Body of pancreas (tissue), 4 donors: ENCODE measurements around the gene NTRK2. TPM values are rescaled to one million over a fixed set of nuclear protein-coding genes. Genes with fewer than 3 reads are reported as not detected.

ENCODE experiments used
- ATAC-seq: fragments of 150-250 bp; one replicate; pipeline ENCODE4 v1.9.1; 2016
- DNase-seq, 4 donors: peaks; one replicate each; pipeline ENCODE4 v3.0.0-alpha.2; 2019
- H3K27ac ChIP-seq, 4 donors: fragments of 200-600 bp; sonication (generic); 1 replicate in 3 of 4; 2 replicates in 1 of 4; pipeline versions ENCODE4 v1.5.1 to v1.6.1; 2016 to 2019; ENCODE audit warnings: mild to moderate bottlenecking in 1 of 4, mixed read lengths in 1 of 4, moderate library complexity in 1 of 4
- H3K27me3 ChIP-seq, 2 donors: fragments of 200-600 bp; sonication (generic); one replicate each; pipeline ENCODE4 v1.6.0; 2016; ENCODE audit warnings: mild to moderate bottlenecking in 1 of 2
- H3K36me3 ChIP-seq, 2 donors: fragments of 200-600 bp; sonication (generic); replicated peaks in 1 of 2; 2 replicates each; pipeline ENCODE4 v1.5.1; 2016; ENCODE audit warnings: low read depth in 2 of 2; ENCODE audit not compliant: insufficient read depth in 1 of 2
- H3K4me1 ChIP-seq: fragments of 200-600 bp; sonication (generic); one replicate; pipeline ENCODE4 v1.6.0; 2016
- H3K4me3 ChIP-seq, 2 donors: fragments of 200-600 bp; sonication (generic); 1 replicate in 1 of 2; 2 replicates in 1 of 2; pipeline ENCODE4 v1.5.1; 2016 to 2019
- H3K9me3 ChIP-seq, 3 donors: fragments of 200-600 bp; sonication (generic); 1 replicate in 2 of 3; 2 replicates in 1 of 3; pipeline ENCODE4 v1.5.1; 2016
- CTCF ChIP-seq, 7 experiments: fragments of 450-650 bp in 4 of 7; fragments of 200-600 bp in 3 of 7; sonication (generic) in 3 of 7; IDR thresholded peaks; one replicate each; pipeline ENCODE4 v1.5.1; 2016 to 2019; ENCODE audit warnings: antibody characterized with exemption in 7 of 7
- POLR2A ChIP-seq, 3 donors: fragments of 450-650 bp; IDR thresholded peaks; one replicate each; pipeline ENCODE4 v1.6.1; 2016; ENCODE audit warnings: antibody characterized with exemption in 3 of 3, mild to moderate bottlenecking in 2 of 3
- WGBS, 2 donors: methylation state at CpG; one replicate each; pipeline ENCODE4 v1.1.5; 2017; 5-methylcytosine and 5-hydroxymethylcytosine counted together
- intact Hi-C: fragments of 100-400 bp; cut with DNase I; formaldehyde crosslinking; loops from one replicate; pipeline ENCODE4 v1.15.1; 2023
- total RNA-seq, 2 donors: library from RNA; depleted of rRNA; stranded (reverse); fragments of >200 nt; gene quantifications; one replicate each; pipeline ENCODE4 v1.1.0, GENCODE V29; 2016

NTRK2 gene
- total RNA-seq, 2 donors from 2014 or later, result 20.5 to 37.9 TPM

- 69 to 77% methylated on average over 7 of the region's 7 CpGs for WGBS, 2 donors
- Histone ChIP-seq H3K4me3 (no peak overlapping the region), H3K27me3 (no peaks in the 10 kb centered on the region), H3K4me1 (peaks cover 8% of the 10 kb centered on the region), H3K9me3 (no peaks in the 10 kb centered on the region), H3K36me3 (no peaks in the 10 kb centered on the region), H3K27ac (no peak overlapping the region)
- intact Hi-C loops, result no loop called here
- ATAC-seq (no peak), DNase-seq (no peak)
- TF ChIP-seq POLR2A (IDR thresholded peaks at IDR 0.05), result no peak
- TF ChIP-seq CTCF (IDR thresholded peaks at IDR 0.05), result no peak
Measured at GRCh38 chr9:85040146-85040545, 370.6 kb downstream of the NTRK2 start.

DNA sequence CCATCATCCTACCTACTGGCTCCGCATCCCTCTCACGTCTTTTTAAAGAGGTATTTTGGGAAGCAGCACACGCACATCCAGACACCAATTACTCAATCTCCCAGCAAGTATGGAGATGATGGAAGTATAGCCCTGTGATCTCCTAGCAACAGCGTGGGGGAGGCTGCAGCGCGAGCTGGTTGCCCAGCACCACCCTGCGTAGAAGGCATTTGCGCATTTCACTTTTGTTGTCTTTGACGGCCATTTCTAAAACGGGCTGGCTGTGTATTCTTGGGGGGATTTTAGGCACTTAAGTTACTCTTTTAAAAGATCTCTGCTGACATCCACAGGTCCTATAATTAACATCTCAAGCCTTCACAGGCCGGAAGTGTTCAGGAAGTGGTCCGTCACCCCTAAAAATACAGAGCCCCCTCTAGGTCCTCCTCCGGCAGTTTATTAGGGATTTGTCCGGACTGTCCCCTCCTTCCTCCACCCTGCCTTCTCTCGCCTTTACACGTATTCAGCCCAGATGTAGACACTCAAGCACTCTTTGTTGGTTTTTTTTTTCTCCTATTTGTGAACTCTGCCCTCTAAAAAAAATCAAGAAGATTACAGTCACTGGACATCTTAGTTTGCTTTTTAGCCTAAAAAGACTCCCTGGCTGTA is 371.4 kb downstream of the NTRK2 start:
- Histone ChIP-seq H3K27me3 (no peaks in the 10 kb centered on the region), H3K4me1 (peaks cover under 1% of the 10 kb centered on the region), H3K9me3 (no peaks in the 10 kb centered on the region), H3K27ac (no peak overlapping the region), H3K4me3 (no peak overlapping the region), H3K36me3 (no peaks in the 10 kb centered on the region)
- intact Hi-C loops, result no loop called here
- WGBS, 2 donors, result 42 to 57% methylated on average over 9 to 16 of the region's 16 CpGs
- no peak for TF ChIP-seq POLR2A (IDR thresholded peaks at IDR 0.05)
- no peak for TF ChIP-seq CTCF (IDR thresholded peaks at IDR 0.05)
- DNase-seq (peak in 2 of 4 donors; percentile 30 to 38), ATAC-seq (no peak)

- no peak for DNase-seq
- Histone ChIP-seq H3K9me3 (no peaks in the 10 kb centered on the region), H3K36me3 (no peaks in the 10 kb centered on the region), H3K27ac (no peak overlapping the region), H3K4me3 (no peak overlapping the region), H3K27me3 (no peaks in the 10 kb centered on the region), H3K4me1 (no peaks in the 10 kb centered on the region)
- intact Hi-C loops, result no loop called here
- ATAC-seq, result no peak
- no peak for TF ChIP-seq CTCF (IDR thresholded peaks at IDR 0.05)
- no peak for TF ChIP-seq POLR2A (IDR thresholded peaks at IDR 0.05)
- WGBS, 2 donors, result 79 to 98% methylated on average over 2 of the region's 2 CpGs
Measured at GRCh38 chr9:85041466-85042137, 372.1 kb downstream of the NTRK2 start.

DNA sequence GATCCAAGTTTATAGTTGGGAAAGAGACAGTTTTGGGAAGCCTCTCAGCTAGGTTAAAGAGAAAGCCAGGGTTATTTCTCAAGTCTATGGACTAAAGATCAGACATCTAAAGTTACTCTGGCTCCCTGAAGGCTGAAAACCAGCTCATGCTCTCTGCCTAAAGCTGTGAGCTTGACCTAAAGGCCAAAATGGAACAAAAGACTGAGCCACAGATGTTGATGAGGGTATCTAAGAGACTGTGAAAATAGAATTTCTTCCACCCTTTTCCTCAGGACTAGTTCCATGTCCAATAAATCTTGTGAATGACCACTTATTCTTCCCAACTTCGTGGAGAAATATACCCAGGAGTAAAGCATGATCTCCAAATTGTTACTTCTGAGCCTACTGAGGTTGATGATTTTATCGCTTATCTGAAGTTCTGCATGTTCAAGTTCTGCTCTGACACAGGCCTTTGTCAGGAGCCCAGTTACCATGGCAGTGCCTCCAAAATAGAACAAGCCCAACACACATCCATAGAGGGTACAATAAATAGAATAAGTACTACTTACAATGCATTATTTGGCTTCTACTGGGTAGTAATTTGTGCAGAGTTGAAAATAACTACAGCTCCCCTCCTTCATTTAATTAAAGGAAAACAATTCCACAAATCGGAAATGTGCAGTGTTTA is 373.6 kb downstream of the NTRK2 start:
- Histone ChIP-seq H3K4me3 (no peak overlapping the region), H3K27me3 (no peaks in the 10 kb centered on the region), H3K9me3 (no peaks in the 10 kb centered on the region), H3K27ac (no peak overlapping the region), H3K36me3 (no peaks in the 10 kb centered on the region), H3K4me1 (no peaks in the 10 kb centered on the region)
- no peak for DNase-seq
- no peak for ATAC-seq
- intact Hi-C loops, result no loop called here
- TF ChIP-seq CTCF (IDR thresholded peaks at IDR 0.05), result no peak
- TF ChIP-seq POLR2A (IDR thresholded peaks at IDR 0.05), result no peak
- 77 to 80% methylated on average over 3 of the region's 3 CpGs for WGBS, 2 donors
